GM23338 (cell line): ENCODE data around the gene SLC35F2.

Experiments
- CREB1 ChIP-seq: fragments of 250-450 bp; sonication (Bioruptor Pico); IDR thresholded peaks from 2 replicates; pipeline ENCODE4 v1.5.0; 2020; ENCODE audit warnings: low read depth, mild to moderate bottlenecking, moderate library complexity
- EZH2 ChIP-seq: fragments of 200-600 bp; sonication (generic); IDR thresholded peaks from one replicate; pipeline ENCODE4 v1.8.0; 2017; ENCODE audit warnings: antibody characterized with exemption, mild to moderate bottlenecking, low read depth; ENCODE audit not compliant: unreplicated experiment
- EZH2phosphoT487 ChIP-seq: fragments of 200-600 bp; sonication (generic); IDR thresholded peaks from one replicate; pipeline ENCODE4 v1.8.1; 2018; ENCODE audit warnings: antibody characterized with exemption; ENCODE audit not compliant: unreplicated experiment
- POLR2AphosphoS5 ChIP-seq: IDR thresholded peaks from 2 replicates; pipeline ENCODE4 v1.6.1; 2016; ENCODE audit warnings: antibody characterized with exemption, low read depth
- REST ChIP-seq: IDR thresholded peaks from one replicate; pipeline ENCODE4 v1.6.1; 2018; ENCODE audit warnings: antibody characterized with exemption; ENCODE audit not compliant: unreplicated experiment
- ZNF114 ChIP-seq: fragments of 250-450 bp; sonication (Bioruptor Pico); IDR thresholded peaks from 2 replicates; pipeline ENCODE4 v1.5.0; 2020; ENCODE audit warnings: mild to moderate bottlenecking, moderate library complexity
- TF ChIP-seq, protein P1 (sequence below), 2 experiments: fragments of 200-600 bp in 1 of 2; sonication (generic) in 1 of 2; conservative IDR thresholded peaks; 2 replicates each; pipeline versions ENCODE4 v1.5.1 to v1.6.1; 2016 to 2017; ENCODE audit warnings: antibody characterized with exemption in 2 of 2, low read depth in 2 of 2, mild to moderate bottlenecking in 2 of 2, moderate library complexity in 1 of 2
- TF ChIP-seq, protein P2 (sequence below): fragments of 250-450 bp; sonication (Bioruptor Pico); IDR thresholded peaks from 2 replicates; pipeline ENCODE4 v1.5.0; 2020; ENCODE audit warnings: mild to moderate bottlenecking, moderate library complexity

DNA sequence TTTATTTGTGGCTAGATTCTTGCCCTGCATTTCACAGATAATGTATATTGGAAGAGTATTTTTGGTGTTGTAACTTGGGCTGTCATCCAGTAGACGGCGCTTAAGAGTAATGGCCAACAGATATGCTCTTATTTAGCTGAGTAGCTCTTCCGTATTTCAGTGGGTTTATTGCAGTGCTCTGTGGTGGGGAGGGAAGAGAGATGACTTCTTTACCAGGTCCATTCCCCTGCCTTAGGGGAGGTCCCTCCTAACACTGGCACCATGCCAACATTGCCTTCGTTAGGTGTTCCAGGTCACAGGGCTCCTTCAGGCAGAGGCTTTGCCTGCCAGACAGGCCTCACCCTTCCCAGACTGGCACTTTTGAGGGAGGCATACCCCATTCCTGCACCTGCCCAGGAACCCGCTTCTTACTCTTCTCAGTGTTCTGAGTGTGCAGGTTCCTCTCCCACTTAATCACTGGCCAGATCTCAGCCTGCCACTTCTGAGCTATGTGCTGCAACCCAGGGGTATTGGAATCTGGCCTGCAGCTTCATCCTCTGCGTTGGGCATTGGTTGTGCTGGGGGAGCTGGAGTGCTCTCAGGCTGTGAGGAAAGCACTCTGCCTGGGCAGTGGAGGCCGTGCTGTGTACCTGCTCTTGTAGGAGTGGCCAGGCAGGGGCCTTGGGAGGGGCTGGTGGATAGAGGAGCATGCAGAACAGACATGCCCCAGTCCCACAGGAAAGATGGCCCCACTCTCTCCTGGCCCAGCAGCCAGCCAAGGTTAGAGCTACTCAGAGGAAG, 117.4 kb downstream of the SLC35F2 start:
- TF ChIP-seq, protein P1, sequence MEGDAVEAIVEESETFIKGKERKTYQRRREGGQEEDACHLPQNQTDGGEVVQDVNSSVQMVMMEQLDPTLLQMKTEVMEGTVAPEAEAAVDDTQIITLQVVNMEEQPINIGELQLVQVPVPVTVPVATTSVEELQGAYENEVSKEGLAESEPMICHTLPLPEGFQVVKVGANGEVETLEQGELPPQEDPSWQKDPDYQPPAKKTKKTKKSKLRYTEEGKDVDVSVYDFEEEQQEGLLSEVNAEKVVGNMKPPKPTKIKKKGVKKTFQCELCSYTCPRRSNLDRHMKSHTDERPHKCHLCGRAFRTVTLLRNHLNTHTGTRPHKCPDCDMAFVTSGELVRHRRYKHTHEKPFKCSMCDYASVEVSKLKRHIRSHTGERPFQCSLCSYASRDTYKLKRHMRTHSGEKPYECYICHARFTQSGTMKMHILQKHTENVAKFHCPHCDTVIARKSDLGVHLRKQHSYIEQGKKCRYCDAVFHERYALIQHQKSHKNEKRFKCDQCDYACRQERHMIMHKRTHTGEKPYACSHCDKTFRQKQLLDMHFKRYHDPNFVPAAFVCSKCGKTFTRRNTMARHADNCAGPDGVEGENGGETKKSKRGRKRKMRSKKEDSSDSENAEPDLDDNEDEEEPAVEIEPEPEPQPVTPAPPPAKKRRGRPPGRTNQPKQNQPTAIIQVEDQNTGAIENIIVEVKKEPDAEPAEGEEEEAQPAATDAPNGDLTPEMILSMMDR (conservative IDR thresholded peaks at IDR 0.05; ENCODE audit: low read depth in 2 of 2): peak; percentile 81 to 83
- TF ChIP-seq POLR2AphosphoS5 (no peak), EZH2phosphoT487 (no peak), EZH2 (no peak), ZNF114 (CRISPR knock-in tag) (no peak), REST (no peak), CREB1 (no peak)
- TF ChIP-seq, protein P2, sequence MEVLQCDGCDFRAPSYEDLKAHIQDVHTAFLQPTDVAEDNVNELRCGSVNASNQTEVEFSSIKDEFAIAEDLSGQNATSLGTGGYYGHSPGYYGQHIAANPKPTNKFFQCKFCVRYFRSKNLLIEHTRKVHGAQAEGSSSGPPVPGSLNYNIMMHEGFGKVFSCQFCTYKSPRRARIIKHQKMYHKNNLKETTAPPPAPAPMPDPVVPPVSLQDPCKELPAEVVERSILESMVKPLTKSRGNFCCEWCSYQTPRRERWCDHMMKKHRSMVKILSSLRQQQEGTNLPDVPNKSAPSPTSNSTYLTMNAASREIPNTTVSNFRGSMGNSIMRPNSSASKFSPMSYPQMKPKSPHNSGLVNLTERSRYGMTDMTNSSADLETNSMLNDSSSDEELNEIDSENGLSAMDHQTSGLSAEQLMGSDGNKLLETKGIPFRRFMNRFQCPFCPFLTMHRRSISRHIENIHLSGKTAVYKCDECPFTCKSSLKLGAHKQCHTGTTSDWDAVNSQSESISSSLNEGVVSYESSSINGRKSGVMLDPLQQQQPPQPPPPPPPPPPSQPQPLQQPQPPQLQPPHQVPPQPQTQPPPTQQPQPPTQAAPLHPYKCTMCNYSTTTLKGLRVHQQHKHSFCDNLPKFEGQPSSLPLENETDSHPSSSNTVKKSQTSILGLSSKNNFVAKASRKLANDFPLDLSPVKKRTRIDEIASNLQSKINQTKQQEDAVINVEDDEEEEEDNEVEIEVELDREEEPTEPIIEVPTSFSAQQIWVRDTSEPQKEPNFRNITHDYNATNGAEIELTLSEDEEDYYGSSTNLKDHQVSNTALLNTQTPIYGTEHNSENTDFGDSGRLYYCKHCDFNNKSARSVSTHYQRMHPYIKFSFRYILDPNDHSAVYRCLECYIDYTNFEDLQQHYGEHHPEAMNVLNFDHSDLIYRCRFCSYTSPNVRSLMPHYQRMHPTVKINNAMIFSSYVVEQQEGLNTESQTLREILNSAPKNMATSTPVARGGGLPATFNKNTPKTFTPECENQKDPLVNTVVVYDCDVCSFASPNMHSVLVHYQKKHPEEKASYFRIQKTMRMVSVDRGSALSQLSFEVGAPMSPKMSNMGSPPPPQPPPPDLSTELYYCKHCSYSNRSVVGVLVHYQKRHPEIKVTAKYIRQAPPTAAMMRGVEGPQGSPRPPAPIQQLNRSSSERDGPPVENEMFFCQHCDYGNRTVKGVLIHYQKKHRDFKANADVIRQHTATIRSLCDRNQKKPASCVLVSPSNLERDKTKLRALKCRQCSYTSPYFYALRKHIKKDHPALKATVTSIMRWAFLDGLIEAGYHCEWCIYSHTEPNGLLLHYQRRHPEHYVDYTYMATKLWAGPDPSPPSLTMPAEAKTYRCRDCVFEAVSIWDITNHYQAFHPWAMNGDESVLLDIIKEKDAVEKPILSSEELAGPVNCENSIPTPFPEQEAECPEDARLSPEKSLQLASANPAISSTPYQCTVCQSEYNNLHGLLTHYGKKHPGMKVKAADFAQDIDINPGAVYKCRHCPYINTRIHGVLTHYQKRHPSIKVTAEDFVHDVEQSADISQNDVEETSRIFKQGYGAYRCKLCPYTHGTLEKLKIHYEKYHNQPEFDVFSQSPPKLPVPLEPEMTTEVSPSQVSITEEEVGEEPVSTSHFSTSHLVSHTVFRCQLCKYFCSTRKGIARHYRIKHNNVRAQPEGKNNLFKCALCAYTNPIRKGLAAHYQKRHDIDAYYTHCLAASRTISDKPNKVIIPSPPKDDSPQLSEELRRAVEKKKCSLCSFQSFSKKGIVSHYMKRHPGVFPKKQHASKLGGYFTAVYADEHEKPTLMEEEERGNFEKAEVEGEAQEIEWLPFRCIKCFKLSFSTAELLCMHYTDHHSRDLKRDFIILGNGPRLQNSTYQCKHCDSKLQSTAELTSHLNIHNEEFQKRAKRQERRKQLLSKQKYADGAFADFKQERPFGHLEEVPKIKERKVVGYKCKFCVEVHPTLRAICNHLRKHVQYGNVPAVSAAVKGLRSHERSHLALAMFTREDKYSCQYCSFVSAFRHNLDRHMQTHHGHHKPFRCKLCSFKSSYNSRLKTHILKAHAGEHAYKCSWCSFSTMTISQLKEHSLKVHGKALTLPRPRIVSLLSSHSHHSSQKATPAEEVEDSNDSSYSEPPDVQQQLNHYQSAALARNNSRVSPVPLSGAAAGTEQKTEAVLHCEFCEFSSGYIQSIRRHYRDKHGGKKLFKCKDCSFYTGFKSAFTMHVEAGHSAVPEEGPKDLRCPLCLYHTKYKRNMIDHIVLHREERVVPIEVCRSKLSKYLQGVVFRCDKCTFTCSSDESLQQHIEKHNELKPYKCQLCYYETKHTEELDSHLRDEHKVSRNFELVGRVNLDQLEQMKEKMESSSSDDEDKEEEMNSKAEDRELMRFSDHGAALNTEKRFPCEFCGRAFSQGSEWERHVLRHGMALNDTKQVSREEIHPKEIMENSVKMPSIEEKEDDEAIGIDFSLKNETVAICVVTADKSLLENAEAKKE: no peak
